ENCODE data around the gene NFKBIZ. TPM values are rescaled to one million over a fixed set of nuclear protein-coding genes. Genes with fewer than 3 reads are reported as not detected.

The NFKBIZ gene
- total and polyA plus RNA-seq, 2 donors (not counting 1 experiment from before 2014, with no cell fraction given): 14.7 to 38.8 TPM

DNA sequence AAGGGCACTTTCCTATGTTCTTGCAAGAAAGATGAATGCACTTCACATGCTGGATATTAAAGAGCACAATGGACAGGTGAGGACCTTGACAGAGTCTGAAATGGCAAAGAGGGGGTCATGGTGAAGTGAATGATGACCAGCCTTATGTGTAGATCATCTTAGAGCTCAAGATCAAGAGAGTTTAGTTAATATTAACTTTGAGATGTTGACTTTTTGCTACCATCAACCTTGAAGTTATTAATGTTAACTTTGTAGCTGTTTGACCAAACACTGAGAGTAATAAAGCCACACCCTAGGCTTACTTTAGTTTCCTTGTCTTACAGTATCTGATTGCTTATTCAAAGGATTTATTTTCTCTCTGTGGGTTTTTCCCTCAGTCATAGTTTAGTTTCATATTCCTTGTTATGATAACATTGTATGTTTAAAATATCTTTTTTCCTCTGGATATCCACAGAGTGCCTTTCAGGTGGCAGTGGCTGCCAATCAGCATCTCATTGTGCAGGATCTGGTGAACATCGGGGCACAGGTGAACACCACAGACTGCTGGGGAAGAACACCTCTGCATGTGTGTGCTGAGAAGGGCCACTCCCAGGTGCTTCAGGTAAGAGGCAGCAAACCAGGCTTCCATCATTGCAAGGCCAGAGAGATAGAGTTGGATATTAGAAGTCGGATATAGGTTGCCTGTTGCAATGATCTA is 5.4 kb downstream of the NFKBIZ start:
- TF ChIP-seq, protein P1, sequence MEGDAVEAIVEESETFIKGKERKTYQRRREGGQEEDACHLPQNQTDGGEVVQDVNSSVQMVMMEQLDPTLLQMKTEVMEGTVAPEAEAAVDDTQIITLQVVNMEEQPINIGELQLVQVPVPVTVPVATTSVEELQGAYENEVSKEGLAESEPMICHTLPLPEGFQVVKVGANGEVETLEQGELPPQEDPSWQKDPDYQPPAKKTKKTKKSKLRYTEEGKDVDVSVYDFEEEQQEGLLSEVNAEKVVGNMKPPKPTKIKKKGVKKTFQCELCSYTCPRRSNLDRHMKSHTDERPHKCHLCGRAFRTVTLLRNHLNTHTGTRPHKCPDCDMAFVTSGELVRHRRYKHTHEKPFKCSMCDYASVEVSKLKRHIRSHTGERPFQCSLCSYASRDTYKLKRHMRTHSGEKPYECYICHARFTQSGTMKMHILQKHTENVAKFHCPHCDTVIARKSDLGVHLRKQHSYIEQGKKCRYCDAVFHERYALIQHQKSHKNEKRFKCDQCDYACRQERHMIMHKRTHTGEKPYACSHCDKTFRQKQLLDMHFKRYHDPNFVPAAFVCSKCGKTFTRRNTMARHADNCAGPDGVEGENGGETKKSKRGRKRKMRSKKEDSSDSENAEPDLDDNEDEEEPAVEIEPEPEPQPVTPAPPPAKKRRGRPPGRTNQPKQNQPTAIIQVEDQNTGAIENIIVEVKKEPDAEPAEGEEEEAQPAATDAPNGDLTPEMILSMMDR (conservative IDR thresholded peaks at IDR 0.05 in 1 of 2, IDR thresholded peaks at IDR 0.05 in 1 of 2; ENCODE audit: low read depth in 1 of 2, low read length in 2 of 2): no peak
- TF ChIP-seq EZH2 (IDR thresholded peaks at IDR 0.05; ENCODE audit: low read length, missing control alignments): no peak
- no peaks in the 10 kb centered on the region for H3K27me3 ChIP-seq (ENCODE audit: control insufficient read depth, insufficient read depth, low read length)
- H3K9me3 ChIP-seq (ENCODE audit: control insufficient read depth, insufficient read depth, low read depth, low read length): no peaks in the 10 kb centered on the region
- H4K20me1 ChIP-seq (ENCODE audit: control insufficient read depth, extremely low read depth, insufficient read depth, low read length): peaks cover 5% of the 10 kb centered on the region
- peaks cover 22% of the 10 kb centered on the region for H3K36me3 ChIP-seq (ENCODE audit: control insufficient read depth, insufficient read depth, low read length)
- H3K4me1 ChIP-seq (ENCODE audit: control insufficient read depth, extremely low read depth, insufficient read depth, low read length): peaks cover 2% of the 10 kb centered on the region
- no peak overlapping the region for H3K4me3 ChIP-seq (replicated peaks in 1 of 4; ENCODE audit: control extremely low read depth in 1 of 4, insufficient read depth in 1 of 4, low read depth in 3 of 4, low read length in 4 of 4)
- no peak overlapping the region for H3K27ac ChIP-seq (ENCODE audit: insufficient read depth, low read length)
- H3K9ac ChIP-seq (ENCODE audit: insufficient read depth, low read length): no peak overlapping the region
- no peak for DNase-seq (ENCODE audit: low read depth in 2 of 2)
- H3K79me2 ChIP-seq (ENCODE audit: control insufficient read depth, insufficient read depth, low read length): peaks cover 40% of the 10 kb centered on the region
- no peak overlapping the region for H2AFZ ChIP-seq (ENCODE audit: low read length)
- no peak overlapping the region for H3K4me2 ChIP-seq (ENCODE audit: extremely low read depth, insufficient read depth, low read length)

DNA sequence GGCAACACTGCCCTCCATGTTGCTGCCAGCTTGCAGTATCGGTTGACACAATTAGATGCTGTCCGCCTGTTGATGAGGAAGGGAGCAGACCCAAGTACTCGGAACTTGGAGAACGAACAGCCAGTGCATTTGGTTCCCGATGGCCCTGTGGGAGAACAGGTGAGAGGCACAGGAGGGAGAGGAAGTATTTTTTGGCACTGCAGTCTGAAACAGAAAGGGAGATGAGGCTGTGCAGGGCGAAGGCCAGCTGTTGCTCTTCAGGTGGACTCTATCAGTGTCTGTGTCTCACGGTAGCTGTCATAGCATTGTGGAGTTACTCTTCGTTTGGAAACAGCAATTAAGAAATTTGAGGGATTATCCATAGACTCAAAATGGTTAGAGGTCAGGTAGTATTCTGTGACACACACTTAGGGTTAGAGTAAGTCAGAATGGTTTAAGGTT is 8.0 kb downstream of the NFKBIZ start:
- H3K9ac ChIP-seq (ENCODE audit: insufficient read depth, low read length): no peak overlapping the region
- H3K27ac ChIP-seq (ENCODE audit: insufficient read depth, low read length): no peak overlapping the region
- H3K36me3 ChIP-seq (ENCODE audit: control insufficient read depth, insufficient read depth, low read length): peaks cover 22% of the 10 kb centered on the region
- no peaks in the 10 kb centered on the region for H4K20me1 ChIP-seq (ENCODE audit: control insufficient read depth, extremely low read depth, insufficient read depth, low read length)
- no peaks in the 10 kb centered on the region for H3K4me1 ChIP-seq (ENCODE audit: control insufficient read depth, extremely low read depth, insufficient read depth, low read length)
- H3K79me2 ChIP-seq (ENCODE audit: control insufficient read depth, insufficient read depth, low read length): peaks cover 15% of the 10 kb centered on the region
- no peak overlapping the region for H3K4me2 ChIP-seq (ENCODE audit: extremely low read depth, insufficient read depth, low read length)
- TF ChIP-seq, protein P1 (conservative IDR thresholded peaks at IDR 0.05 in 1 of 2, IDR thresholded peaks at IDR 0.05 in 1 of 2; ENCODE audit: low read depth in 1 of 2, low read length in 2 of 2): no peak
- TF ChIP-seq EZH2 (IDR thresholded peaks at IDR 0.05; ENCODE audit: low read length, missing control alignments): no peak
- no peaks in the 10 kb centered on the region for H3K9me3 ChIP-seq (ENCODE audit: control insufficient read depth, insufficient read depth, low read depth, low read length)
- DNase-seq (ENCODE audit: low read depth in 2 of 2): no peak
- H3K4me3 ChIP-seq (replicated peaks in 1 of 4; ENCODE audit: control extremely low read depth in 1 of 4, insufficient read depth in 1 of 4, low read depth in 3 of 4, low read length in 4 of 4): no peak overlapping the region
- no peaks in the 10 kb centered on the region for H3K27me3 ChIP-seq (ENCODE audit: control insufficient read depth, insufficient read depth, low read length)
- no peak overlapping the region for H2AFZ ChIP-seq (ENCODE audit: low read length)

DNA sequence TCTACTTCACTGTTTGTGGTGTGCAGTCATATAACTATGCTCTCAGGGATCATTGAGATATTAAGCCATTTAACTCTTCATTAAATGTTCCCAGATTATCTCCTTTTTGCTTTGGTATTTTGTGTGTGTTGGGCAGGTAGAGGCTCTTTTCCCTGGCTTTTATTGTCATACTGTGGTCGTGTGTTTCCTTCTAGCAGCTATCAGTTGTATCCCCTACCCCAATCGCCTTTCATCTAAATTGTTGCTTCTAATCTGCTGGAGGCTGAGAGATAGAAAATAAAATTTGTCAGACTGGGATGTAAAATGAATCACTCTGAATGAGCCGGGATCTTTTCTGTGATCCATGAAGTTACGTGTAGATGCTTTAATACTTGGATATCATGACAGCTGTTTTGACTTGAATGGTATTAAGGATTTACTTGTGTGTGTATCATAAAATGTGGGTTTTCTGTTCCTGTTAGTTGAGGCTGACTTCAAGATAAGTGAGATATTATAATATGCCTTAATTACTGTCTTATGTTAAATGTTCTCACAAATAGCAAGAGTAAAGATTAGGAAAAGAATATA is 9.2 kb downstream of the NFKBIZ start:
- Histone ChIP-seq H3K27me3 (ENCODE audit: control insufficient read depth, insufficient read depth, low read length) (no peaks in the 10 kb centered on the region), H4K20me1 (ENCODE audit: control insufficient read depth, extremely low read depth, insufficient read depth, low read length) (no peaks in the 10 kb centered on the region), H2AFZ (ENCODE audit: low read length) (no peak overlapping the region), H3K36me3 (ENCODE audit: control insufficient read depth, insufficient read depth, low read length) (peaks cover 14% of the 10 kb centered on the region), H3K9me3 (ENCODE audit: control insufficient read depth, insufficient read depth, low read depth, low read length) (no peaks in the 10 kb centered on the region), H3K9ac (ENCODE audit: insufficient read depth, low read length) (no peak overlapping the region), H3K4me2 (ENCODE audit: extremely low read depth, insufficient read depth, low read length) (no peak overlapping the region), H3K27ac (ENCODE audit: insufficient read depth, low read length) (no peak overlapping the region), H3K4me1 (ENCODE audit: control insufficient read depth, extremely low read depth, insufficient read depth, low read length) (no peaks in the 10 kb centered on the region), H3K4me3 (replicated peaks in 1 of 4; ENCODE audit: control extremely low read depth in 1 of 4, insufficient read depth in 1 of 4, low read depth in 3 of 4, low read length in 4 of 4) (no peak overlapping the region), H3K79me2 (ENCODE audit: control insufficient read depth, insufficient read depth, low read length) (peaks cover 3% of the 10 kb centered on the region)
- DNase-seq (ENCODE audit: low read depth in 2 of 2): no peak
- TF ChIP-seq, protein P1 (conservative IDR thresholded peaks at IDR 0.05 in 1 of 2, IDR thresholded peaks at IDR 0.05 in 1 of 2; ENCODE audit: low read depth in 1 of 2, low read length in 2 of 2): no peak
- TF ChIP-seq EZH2 (IDR thresholded peaks at IDR 0.05; ENCODE audit: low read length, missing control alignments): no peak
